Kidney (tissue), 14 donors: ENCODE measurements around the gene IGLL5. TPM values are rescaled to one million over a fixed set of nuclear protein-coding genes. Genes with fewer than 3 reads are reported as not detected.
A peak's percentile ranks its signal among the peaks of the same experiment; 100 is the strongest.

ENCODE experiments used
- DNase-seq, 5 donors: peaks; one replicate each; pipeline ENCODE4 v3.0.0-alpha.2; 2013 to 2020
- FAIRE-seq: peaks from 2 replicates; lab custom pipeline; 2012; peaks lifted over from hg19 to GRCh38; lab: Jason Lieb, UNC
- H3K27ac ChIP-seq, 2 donors: one replicate each; pipeline ENCODE4 v1.7.0; 2013; ENCODE audit warnings: low read depth in 2 of 2, low read length in 2 of 2, inconsistent platforms in 1 of 2
- H3K27me3 ChIP-seq: one replicate; pipeline ENCODE4 v1.7.1; 2013; ENCODE audit warnings: low read length, inconsistent platforms; ENCODE audit not compliant: control insufficient read depth, insufficient read depth
- H3K36me3 ChIP-seq, 3 donors: one replicate each; pipeline versions ENCODE4 v1.7.0 to v1.7.1; 2013; ENCODE audit warnings: low read length in 3 of 3, control low read depth in 1 of 3, inconsistent platforms in 1 of 3; ENCODE audit not compliant: insufficient read depth in 3 of 3, control insufficient read depth in 2 of 3
- H3K4me1 ChIP-seq, 3 donors: one replicate each; pipeline versions ENCODE4 v1.7.0 to v1.7.1; 2013; ENCODE audit warnings: low read length in 3 of 3, inconsistent platforms in 1 of 3, low read depth in 1 of 3; ENCODE audit not compliant: control insufficient read depth in 2 of 3, insufficient read depth in 2 of 3
- H3K4me3 ChIP-seq, 3 donors: one replicate each; pipeline versions ENCODE4 v1.7.0 to v1.8.1; 2013; ENCODE audit warnings: low read length in 3 of 3, control low read depth in 1 of 3, inconsistent platforms in 1 of 3
- H3K9ac ChIP-seq, 3 donors: one replicate each; pipeline versions ENCODE4 v1.7.0 to v1.7.1; 2013; ENCODE audit warnings: low read length in 3 of 3, control low read depth in 1 of 3, inconsistent platforms in 1 of 3
- H3K9me3 ChIP-seq, 3 donors: one replicate each; pipeline versions ENCODE4 v1.7.0 to v1.7.1; 2013; ENCODE audit warnings: low read length in 3 of 3, control low read depth in 1 of 3, inconsistent platforms in 1 of 3; ENCODE audit not compliant: control insufficient read depth in 2 of 3, insufficient read depth in 1 of 3
- intact Hi-C: fragments of 100-400 bp; cut with DNase I; formaldehyde crosslinking; loops from one replicate; pipeline ENCODE4 v1.11.1; 2022
- microRNA-seq: library from miRNA; unstranded; fragments of <30 nt; microRNA quantifications from one replicate; pipeline ENCODE4 v1.2.0, GENCODE V29; 2020
- polyA plus RNA-seq: library from polyadenylated mRNA; stranded (reverse); fragments of 350-450 nt; fragmentation: Illumina TruSeq; extraction: RNeasy Lipid Tissue Mini Kit (QIAGEN cat#74804); gene quantifications from one replicate; pipeline ENCODE4 v1.2.3, GENCODE V29; 2014; ENCODE audit warnings: low read depth, low replicate concordance; ENCODE audit not compliant: insufficient read depth
- total RNA-seq: library from RNA; stranded (reverse); fragmentation: NEBNext Ultra II Directional; extraction: Animal tissue kit (Norgen Biotek cat#: 25700); gene quantifications from one replicate; pipeline ENCODE4 v1.2.1, GENCODE V29; 2021
- TF ChIP-seq, protein P1 (sequence below): IDR thresholded peaks from 3 replicates; pipeline ENCODE4 v1.5.1; 2012; ENCODE audit warnings: mild to moderate bottlenecking, moderate library complexity, borderline replicate concordance; ENCODE audit not compliant: insufficient read depth; ENCODE audit errors: extremely low read depth
- donor health status: control.
- donor health status: control.
- donor health status: control.
- donor health status: control.
- donor health status: control.
- donor health status: DM: yes; HTN: yes; CAD: no.
- donor health status: Normal renal cell carcinoma (clear cell type).

The IGLL5 gene
- total and polyA plus RNA-seq, 2 donors from 2014 or later, result 1.9 to 103 TPM

- Histone ChIP-seq H3K9me3 (no peaks in the 10 kb centered on the region), H3K36me3 (no peaks in the 10 kb centered on the region), H3K27ac (no peak overlapping the region), H3K4me1 (peaks cover 0 to 2% (median 0%) of the 10 kb centered on the region in 3 donors), H3K9ac (no peak overlapping the region), H3K27me3 (no peaks in the 10 kb centered on the region), H3K4me3 (no peak overlapping the region)
- FAIRE-seq, result no peak
- intact Hi-C loops, result no loop called here
- DNase-seq, result peak in 2 of 5 donors; percentile 4 to 25
- TF ChIP-seq, protein P1, sequence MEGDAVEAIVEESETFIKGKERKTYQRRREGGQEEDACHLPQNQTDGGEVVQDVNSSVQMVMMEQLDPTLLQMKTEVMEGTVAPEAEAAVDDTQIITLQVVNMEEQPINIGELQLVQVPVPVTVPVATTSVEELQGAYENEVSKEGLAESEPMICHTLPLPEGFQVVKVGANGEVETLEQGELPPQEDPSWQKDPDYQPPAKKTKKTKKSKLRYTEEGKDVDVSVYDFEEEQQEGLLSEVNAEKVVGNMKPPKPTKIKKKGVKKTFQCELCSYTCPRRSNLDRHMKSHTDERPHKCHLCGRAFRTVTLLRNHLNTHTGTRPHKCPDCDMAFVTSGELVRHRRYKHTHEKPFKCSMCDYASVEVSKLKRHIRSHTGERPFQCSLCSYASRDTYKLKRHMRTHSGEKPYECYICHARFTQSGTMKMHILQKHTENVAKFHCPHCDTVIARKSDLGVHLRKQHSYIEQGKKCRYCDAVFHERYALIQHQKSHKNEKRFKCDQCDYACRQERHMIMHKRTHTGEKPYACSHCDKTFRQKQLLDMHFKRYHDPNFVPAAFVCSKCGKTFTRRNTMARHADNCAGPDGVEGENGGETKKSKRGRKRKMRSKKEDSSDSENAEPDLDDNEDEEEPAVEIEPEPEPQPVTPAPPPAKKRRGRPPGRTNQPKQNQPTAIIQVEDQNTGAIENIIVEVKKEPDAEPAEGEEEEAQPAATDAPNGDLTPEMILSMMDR, result no peak
Measured at GRCh38 chr22:22943521-22944267, 56.1 kb downstream of the IGLL5 start.

- Histone ChIP-seq H3K36me3 (no peaks in the 10 kb centered on the region), H3K27ac (no peak overlapping the region), H3K9ac (no peak overlapping the region), H3K27me3 (no peaks in the 10 kb centered on the region), H3K9me3 (no peaks in the 10 kb centered on the region), H3K4me3 (no peak overlapping the region), H3K4me1 (peaks cover 0 to 2% (median 0%) of the 10 kb centered on the region in 3 donors)
- TF ChIP-seq, protein P1, result no peak
- DNase-seq (peak in 2 of 5 donors; percentile 2 to 24), FAIRE-seq (no peak)
- intact Hi-C loops, result no loop called here
Measured at GRCh38 chr22:22944268-22944985, 56.8 kb downstream of the IGLL5 start.

DNA sequence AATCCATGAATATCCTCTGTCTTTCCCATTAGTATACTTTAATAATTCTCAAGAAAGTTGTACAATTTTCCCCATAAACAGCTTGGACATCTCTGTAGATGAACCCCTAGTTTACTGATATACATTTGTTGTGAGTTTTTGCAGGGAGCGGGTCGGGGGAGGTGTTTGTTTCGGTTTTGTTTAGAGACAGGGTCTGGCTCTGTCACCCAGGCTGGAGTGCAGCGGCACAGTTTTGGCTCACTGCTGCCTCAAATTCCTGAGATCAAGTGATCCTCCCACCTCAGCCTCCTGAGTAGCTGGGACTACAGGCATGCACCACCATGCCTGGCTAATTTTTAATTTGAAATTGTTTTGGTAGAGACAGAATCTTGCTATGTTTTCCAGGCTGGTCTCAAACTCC is 57.6 kb downstream of the IGLL5 start:
- H3K27ac ChIP-seq, result no peak overlapping the region
- FAIRE-seq, result no peak
- no peaks in the 10 kb centered on the region for H3K9me3 ChIP-seq
- H3K27me3 ChIP-seq, result no peaks in the 10 kb centered on the region
- peaks cover 0 to 2% (median 0%) of the 10 kb centered on the region in 3 donors for H3K4me1 ChIP-seq
- peak in 2 of 5 donors; percentile 3 to 7 for DNase-seq
- TF ChIP-seq, protein P1, result no peak
- intact Hi-C loops, result no loop called here
- no peak overlapping the region for H3K4me3 ChIP-seq
- no peak overlapping the region for H3K9ac ChIP-seq
- H3K36me3 ChIP-seq, result no peaks in the 10 kb centered on the region

Small RNAs within 50 kb of the gene (microRNA-seq; reads per million reads assigned to microRNA genes)
- gene MIR5571, result 2.0 reads per million

Other genes with a start within 250 kb of the IGLL5 start
- gene GGTLC2, start 243.2 kb upstream of the IGLL5 start, total RNA-seq, result 0.76 TPM
- gene GGTLC2, start 243.2 kb upstream of the IGLL5 start, polyA plus RNA-seq, result not detected
- 5.7 TPM for gene GNAZ, start 182.7 kb downstream of the IGLL5 start, total RNA-seq
- gene GNAZ, start 182.7 kb downstream of the IGLL5 start, polyA plus RNA-seq, result 3.7 TPM